HCT116 (cell line): ENCODE data around the gene FGF18. TPM values are rescaled to one million over a fixed set of nuclear protein-coding genes. Genes with fewer than 3 reads are reported as not detected.

Experiments
- ATAC-seq: fragments of 200-7000 bp; cut with Tn5 transposase; 2 replicates; pipeline ENCODE4 v1.9.1; 2020; ENCODE audit warnings: mild to moderate bottlenecking, moderate library complexity
- BruUV-seq: library from RNA; stranded (reverse); fragments of 400-500 nt; replicated peaks from 2 replicates; lab custom pipeline; 2021; lab: Mats Ljungman, UMichigan
- CTCF ChIA-PET: fragments of 300-600 bp; sonication (Branson Sonifier 250); formaldehyde crosslinking; loops from one replicate; lab custom pipeline; 2021; ENCODE audit warnings: antibody characterized with exemption; lab: Charles Lee
- POLR2A ChIA-PET: fragments of 300-600, 350-600 bp; sonication (Branson Sonifier 250); formaldehyde crosslinking; loops from one replicate; lab custom pipeline; 2021; ENCODE audit warnings: antibody characterized with exemption; lab: Charles Lee
- RAD21 ChIA-PET, 2 experiments: fragments of 300-600 bp; sonication (Branson Sonifier 250); formaldehyde crosslinking; loops; one replicate each; lab custom pipeline; 2023; ENCODE audit warnings: low total read pairs in 2 of 2; ENCODE audit not compliant: uncharacterized antibody in 2 of 2, unreplicated experiment in 2 of 2, low non-redundant PET in 1 of 2; lab: Charles Lee
- DNase-seq: peaks from one replicate; pipeline ENCODE4 v3.0.0-alpha.2; 2010; ENCODE audit warnings: low read depth, low spot score
- H2AFZ ChIP-seq: fragments of 200-600 bp; shearing (Covaris generic), sonication (generic); 2 replicates; pipeline ENCODE4 v1.6.1; 2017; ENCODE audit warnings: low read depth, mixed run types, mixed read lengths, antibody characterized with exemption, low read length; ENCODE audit not compliant: poor library complexity, severe bottlenecking
- H3K27ac ChIP-seq: 2 replicates; pipeline ENCODE4 v1.5.1; 2012; ENCODE audit warnings: low read depth, low read length
- H3K27me3 ChIP-seq: fragments of 200-600 bp; sonication (generic); 2 replicates; pipeline ENCODE4 v1.6.1; 2016; ENCODE audit warnings: mixed run types, low read length, mixed read lengths; ENCODE audit not compliant: insufficient read depth
- H3K36me3 ChIP-seq, 2 experiments: fragments of 200-500 bp in 1 of 2; fragments of 200-600 bp in 1 of 2; sonication (Bioruptor generic) in 1 of 2; sonication (generic) in 1 of 2; 2 replicates each; pipeline versions ENCODE4 v1.5.1 to v1.6.1; 2014 to 2016; ENCODE audit warnings: low read length in 2 of 2, inconsistent platforms in 1 of 2, mixed read lengths in 1 of 2, mixed run types in 1 of 2; ENCODE audit not compliant: insufficient read depth in 2 of 2, control insufficient read depth in 1 of 2
- H3K4me1 ChIP-seq, 2 experiments: fragments of 200-600 bp in 1 of 2; sonication (generic) in 1 of 2; 2 replicates each; pipeline versions ENCODE4 v1.5.1 to v1.6.1; 2012 to 2017; ENCODE audit warnings: low read length in 2 of 2, inconsistent platforms in 1 of 2, mild to moderate bottlenecking in 1 of 2, mixed read lengths in 1 of 2, mixed run types in 1 of 2, moderate library complexity in 1 of 2; ENCODE audit not compliant: insufficient read depth in 2 of 2, control insufficient read depth in 1 of 2
- H3K4me2 ChIP-seq: fragments of 200-600 bp; sonication (generic); 2 replicates; pipeline ENCODE4 v1.6.1; 2017; ENCODE audit warnings: mixed run types, low read length, mixed read lengths
- H3K4me3 ChIP-seq, 2 experiments: fragments of 200-600 bp in 1 of 2; sonication (generic) in 1 of 2; replicated peaks in 1 of 2; 2 replicates each; pipeline ENCODE4 v1.5.1; 2011 to 2016; ENCODE audit warnings: low read length in 2 of 2, control low read depth in 1 of 2, low read depth in 1 of 2, mild to moderate bottlenecking in 1 of 2, mixed read lengths in 1 of 2, mixed run types in 1 of 2
- H3K79me2 ChIP-seq: fragments of 200-600 bp; sonication (generic); 2 replicates; pipeline ENCODE4 v1.6.1; 2017; ENCODE audit warnings: mild to moderate bottlenecking, mixed run types, low read length, moderate library complexity, mixed read lengths; ENCODE audit not compliant: insufficient read depth
- H3K9ac ChIP-seq: fragments of 200-600 bp; sonication (generic); 2 replicates; pipeline ENCODE4 v1.6.1; 2016; ENCODE audit warnings: low read length, mixed read lengths
- H3K9me2 ChIP-seq: fragments of 200-600 bp; sonication (generic), shearing (Covaris generic); 2 replicates; pipeline ENCODE4 v1.6.1; 2017; ENCODE audit warnings: mixed run types, mild to moderate bottlenecking, moderate library complexity; ENCODE audit not compliant: insufficient read depth
- H3K9me3 ChIP-seq, 2 experiments: fragments of 200-500 bp in 1 of 2; fragments of 200-600 bp in 1 of 2; sonication (Bioruptor generic) in 1 of 2; sonication (generic) in 1 of 2; 2 replicates each; pipeline ENCODE4 v1.6.1; 2014 to 2017; ENCODE audit warnings: low read length in 2 of 2, mixed read lengths in 2 of 2, inconsistent platforms in 1 of 2, low read depth in 1 of 2, mild to moderate bottlenecking in 1 of 2, mixed run types in 1 of 2, moderate library complexity in 1 of 2; ENCODE audit not compliant: control insufficient read depth in 1 of 2, insufficient read depth in 1 of 2
- H4K20me1 ChIP-seq: fragments of 200-600 bp; sonication (generic), shearing (Covaris generic); 2 replicates; pipeline ENCODE4 v1.6.1; 2017; ENCODE audit warnings: mixed run types, mild to moderate bottlenecking, moderate library complexity; ENCODE audit not compliant: insufficient read depth
- CTCF ChIP-seq, 3 experiments: fragments of 200-600 bp in 1 of 3; sonication (generic) in 1 of 3; IDR thresholded peaks in 2 of 3; conservative IDR thresholded peaks in 1 of 3; 2 replicates each; pipeline ENCODE4 v1.5.1; 2012 to 2017; ENCODE audit warnings: low read depth in 2 of 3, low read length in 2 of 3, antibody characterized with exemption in 1 of 3, borderline replicate concordance in 1 of 3, control low read depth in 1 of 3, mild to moderate bottlenecking in 1 of 3, mixed read lengths in 1 of 3, mixed run types in 1 of 3, moderate library complexity in 1 of 3; ENCODE audit not compliant: insufficient read depth in 1 of 3
- EGR1 ChIP-seq: IDR thresholded peaks from 2 replicates; pipeline ENCODE4 v1.6.1; 2012; ENCODE audit warnings: low read depth
- EZH2 ChIP-seq: fragments of 200-600 bp; sonication (generic); IDR thresholded peaks from 2 replicates; pipeline ENCODE4 v1.6.1; 2017; ENCODE audit warnings: antibody characterized with exemption, mixed run types
- EZH2phosphoT487 ChIP-seq: fragments of 200-600 bp; IDR thresholded peaks from 2 replicates; pipeline ENCODE4 v1.6.1; 2018; ENCODE audit warnings: antibody characterized with exemption, borderline replicate concordance
- FOSL1 ChIP-seq: IDR thresholded peaks from 2 replicates; pipeline ENCODE4 v1.6.1; 2012; ENCODE audit warnings: low read depth
- JUND ChIP-seq: IDR thresholded peaks from 2 replicates; pipeline ENCODE4 v1.6.1; 2012
- POLR2A ChIP-seq: IDR thresholded peaks from 2 replicates; pipeline ENCODE4 v1.7.0; 2011; ENCODE audit warnings: borderline replicate concordance; ENCODE audit not compliant: insufficient read depth, insufficient read length; ENCODE audit errors: extremely low read depth
- RAD21 ChIP-seq: IDR thresholded peaks from 2 replicates; pipeline ENCODE4 v1.6.1; 2012; ENCODE audit warnings: low read depth, mild to moderate bottlenecking
- SP1 ChIP-seq: IDR thresholded peaks from 2 replicates; pipeline ENCODE4 v1.6.1; 2012; ENCODE audit warnings: low read depth
- SRF ChIP-seq: IDR thresholded peaks from 2 replicates; pipeline ENCODE4 v1.6.1; 2012; ENCODE audit warnings: low read depth
- YY1 ChIP-seq: IDR thresholded peaks from 2 replicates; pipeline ENCODE4 v1.6.1; 2011; ENCODE audit warnings: low read length, low read depth, moderate library complexity, mild to moderate bottlenecking; ENCODE audit not compliant: insufficient replicate concordance; ENCODE audit errors: extremely low read depth
- ZFX ChIP-seq: fragments of 450-650 bp; IDR thresholded peaks from 2 replicates; pipeline ENCODE4 v1.6.1; 2017
- ZNF274 ChIP-seq: fragments of 200-500 bp; sonication (Bioruptor generic); IDR thresholded peaks from 2 replicates; pipeline ENCODE4 v1.6.1; 2014; ENCODE audit warnings: mild to moderate bottlenecking, low read depth, low read length, inconsistent platforms
- intact Hi-C: fragments of 100-400 bp; cut with micrococcal nuclease; formaldehyde crosslinking; loops from 2 replicates; pipeline ENCODE4 v1.10.0; 2022
- total RNA-seq: library from RNA; stranded (reverse); gene quantifications from one replicate; pipeline ENCODE4 v1.2.1, GENCODE V29; 2021; ENCODE audit not compliant: unreplicated experiment
- TF ChIP-seq, protein P1 (sequence below): IDR thresholded peaks from 2 replicates; pipeline ENCODE4 v1.6.1; 2012
- TF ChIP-seq, protein P2 (sequence below): IDR thresholded peaks from 2 replicates; pipeline ENCODE4 v1.6.1; 2011; ENCODE audit warnings: mild to moderate bottlenecking, low read length, moderate library complexity; ENCODE audit not compliant: insufficient replicate concordance; ENCODE audit errors: extremely low read depth

The FGF18 gene
- total RNA-seq, 1 experiment from 2014 or later, result 0.96 TPM

- intact Hi-C loops, result no loop called here
- Histone ChIP-seq H3K4me1 (no peaks in the 10 kb centered on the region), H3K36me3 (no peaks in the 10 kb centered on the region), H4K20me1 (no peaks in the 10 kb centered on the region), H3K9me3 (no peaks in the 10 kb centered on the region), H3K27me3 (no peaks in the 10 kb centered on the region), H3K4me3 (no peak overlapping the region), H2AFZ (no peak overlapping the region), H3K9ac (no peak overlapping the region), H3K27ac (no peak overlapping the region), H3K9me2 (no peaks in the 10 kb centered on the region), H3K4me2 (no peak overlapping the region), H3K79me2 (no peaks in the 10 kb centered on the region)
- ChIA-PET POLR2A (no interaction called here), RAD21 (no interaction called here), CTCF (no interaction called here)
- ATAC-seq, result no peak
- DNase-seq, result no peak
- BruUV-seq, result no TSS peak
- TF ChIP-seq FOSL1, result no peak
- no peak for TF ChIP-seq ZNF274
- no peak for TF ChIP-seq CTCF (IDR thresholded peaks at IDR 0.05 in 2 of 3, conservative IDR thresholded peaks at IDR 0.05 in 1 of 3; ENCODE audit: borderline replicate concordance in 1 of 3, insufficient read depth in 1 of 3, low read depth in 2 of 3, low read length in 2 of 3)
- no peak for TF ChIP-seq YY1
- TF ChIP-seq ZFX, result no peak
- TF ChIP-seq EZH2, result no peak
Measured at GRCh38 chr5:171432076-171432475, 12.6 kb downstream of the FGF18 start.

DNA sequence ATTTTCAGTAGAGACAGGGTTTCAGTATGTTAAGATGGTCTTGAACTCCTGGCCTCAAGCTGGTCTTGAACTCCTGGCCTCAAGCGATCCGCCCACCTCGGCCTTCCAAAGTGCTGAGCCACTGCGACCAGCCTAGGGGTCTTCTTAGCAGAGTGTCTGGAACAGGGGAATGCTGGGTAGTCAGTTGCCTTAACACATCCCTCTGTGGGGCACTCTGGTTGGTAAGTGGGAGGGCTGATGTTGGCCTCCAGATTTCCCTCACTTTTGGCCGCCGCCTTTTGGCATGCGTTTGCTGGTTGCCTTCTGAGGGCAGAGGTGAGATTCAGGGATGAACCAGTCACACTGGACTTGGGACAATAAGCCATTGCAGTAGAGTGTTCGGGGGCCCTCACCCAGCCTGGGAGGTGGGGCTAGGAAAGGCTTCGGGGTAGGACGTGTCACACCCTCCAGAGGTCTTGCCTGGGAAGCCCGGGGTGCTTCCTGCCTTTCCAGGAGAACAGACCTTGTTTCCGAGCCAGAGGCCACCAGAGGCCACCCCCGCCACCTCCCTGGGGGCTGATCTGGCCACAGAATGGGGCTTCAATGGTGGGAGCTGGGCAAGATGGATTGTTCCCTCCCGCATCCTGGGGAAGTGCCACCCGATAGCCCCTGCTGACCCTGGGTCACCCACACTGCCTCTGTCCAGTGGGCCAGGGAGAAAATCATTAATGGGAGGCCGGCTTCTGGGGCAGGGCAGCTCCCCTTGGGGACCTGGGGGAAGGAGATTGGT lies 13.3 kb downstream of the FGF18 start:
- Histone ChIP-seq H3K27me3 (no peaks in the 10 kb centered on the region), H3K4me3 (no peak overlapping the region), H3K36me3 (no peaks in the 10 kb centered on the region), H4K20me1 (no peaks in the 10 kb centered on the region), H3K79me2 (no peaks in the 10 kb centered on the region), H3K9ac (no peak overlapping the region), H3K4me2 (no peak overlapping the region), H3K9me3 (no peaks in the 10 kb centered on the region), H3K27ac (no peak overlapping the region), H2AFZ (no peak overlapping the region), H3K4me1 (no peaks in the 10 kb centered on the region), H3K9me2 (no peaks in the 10 kb centered on the region)
- RAD21 ChIA-PET, result no interaction called here
- intact Hi-C loops, result no loop called here
- DNase-seq (no peak), ATAC-seq (no peak)
- POLR2A ChIA-PET, result no interaction called here
- no TSS peak for BruUV-seq
- CTCF ChIA-PET, result no interaction called here
- TF ChIP-seq, protein P1, sequence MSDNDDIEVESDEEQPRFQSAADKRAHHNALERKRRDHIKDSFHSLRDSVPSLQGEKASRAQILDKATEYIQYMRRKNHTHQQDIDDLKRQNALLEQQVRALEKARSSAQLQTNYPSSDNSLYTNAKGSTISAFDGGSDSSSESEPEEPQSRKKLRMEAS, result no peak
- TF ChIP-seq EGR1 (no peak), POLR2A (no peak), JUND (no peak), SRF (no peak), SP1 (no peak), RAD21 (no peak), FOSL1 (no peak), ZFX (no peak), EZH2 (no peak), EZH2phosphoT487 (no peak)
- TF ChIP-seq, protein P2, sequence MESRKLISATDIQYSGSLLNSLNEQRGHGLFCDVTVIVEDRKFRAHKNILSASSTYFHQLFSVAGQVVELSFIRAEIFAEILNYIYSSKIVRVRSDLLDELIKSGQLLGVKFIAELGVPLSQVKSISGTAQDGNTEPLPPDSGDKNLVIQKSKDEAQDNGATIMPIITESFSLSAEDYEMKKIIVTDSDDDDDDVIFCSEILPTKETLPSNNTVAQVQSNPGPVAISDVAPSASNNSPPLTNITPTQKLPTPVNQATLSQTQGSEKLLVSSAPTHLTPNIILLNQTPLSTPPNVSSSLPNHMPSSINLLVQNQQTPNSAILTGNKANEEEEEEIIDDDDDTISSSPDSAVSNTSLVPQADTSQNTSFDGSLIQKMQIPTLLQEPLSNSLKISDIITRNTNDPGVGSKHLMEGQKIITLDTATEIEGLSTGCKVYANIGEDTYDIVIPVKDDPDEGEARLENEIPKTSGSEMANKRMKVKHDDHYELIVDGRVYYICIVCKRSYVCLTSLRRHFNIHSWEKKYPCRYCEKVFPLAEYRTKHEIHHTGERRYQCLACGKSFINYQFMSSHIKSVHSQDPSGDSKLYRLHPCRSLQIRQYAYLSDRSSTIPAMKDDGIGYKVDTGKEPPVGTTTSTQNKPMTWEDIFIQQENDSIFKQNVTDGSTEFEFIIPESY, result no peak
